Ascending aorta (tissue), 2 donors: ENCODE results near the gene SH3BP2. TPM values are rescaled to one million over a fixed set of nuclear protein-coding genes. Genes with fewer than 3 reads are reported as not detected.

Experiments used
- DNase-seq, 2 donors: peaks; one replicate each; pipeline ENCODE4 v3.0.0-alpha.2; 2019; ENCODE audit warnings: low spot score in 2 of 2
- H3K27ac ChIP-seq, 2 donors: fragments of 200-600 bp; sonication (generic); one replicate each; pipeline ENCODE4 v1.5.1; 2016 to 2017; ENCODE audit warnings: mild to moderate bottlenecking in 1 of 2
- H3K27me3 ChIP-seq: fragments of 200-600 bp; sonication (generic); one replicate; pipeline ENCODE4 v1.5.1; 2017
- H3K36me3 ChIP-seq, 2 donors: fragments of 200-600 bp; sonication (generic); one replicate each; pipeline ENCODE4 v1.5.1; 2016
- H3K4me1 ChIP-seq, 2 donors: fragments of 200-600 bp; sonication (generic); one replicate each; pipeline ENCODE4 v1.5.1; 2016 to 2017; ENCODE audit warnings: mild to moderate bottlenecking in 1 of 2
- H3K4me3 ChIP-seq, 2 donors: fragments of 200-600 bp; sonication (generic); one replicate each; pipeline ENCODE4 v1.5.1; 2016 to 2017; ENCODE audit warnings: mild to moderate bottlenecking in 1 of 2
- H3K9me3 ChIP-seq, 2 donors: fragments of 200-600 bp; sonication (generic); one replicate each; pipeline ENCODE4 v1.5.1; 2016
- CTCF ChIP-seq, 3 experiments: fragments of 200-600 bp in 2 of 3; fragments of 450-650 bp in 1 of 3; sonication (generic) in 2 of 3; IDR thresholded peaks; one replicate each; pipeline ENCODE4 v1.5.1; 2016 to 2019; ENCODE audit warnings: antibody characterized with exemption in 3 of 3, mild to moderate bottlenecking in 1 of 3, moderate library complexity in 1 of 3
- intact Hi-C: fragments of 100-400 bp; cut with DNase I; formaldehyde crosslinking; loops from one replicate; pipeline ENCODE4 v1.15.1; 2023
- total RNA-seq: library from RNA; depleted of rRNA; stranded (reverse); fragments of >200 nt; gene quantifications from one replicate; pipeline ENCODE4 v1.1.0, GENCODE V29; 2016

SH3BP2 gene
- total RNA-seq, 1 donor from 2014 or later, result 70.6 TPM

GRCh38 chr4:2871911-2872310, 79.0 kb downstream of the SH3BP2 start:
- peaks cover 17 to 32% of the 10 kb centered on the region in 2 donors for H3K4me1 ChIP-seq
- no peak for DNase-seq
- intact Hi-C loops, result no loop called here
- H3K9me3 ChIP-seq, result no peaks in the 10 kb centered on the region
- peaks cover 12% of the 10 kb centered on the region in 2 donors for H3K36me3 ChIP-seq
- no peak overlapping the region for H3K27ac ChIP-seq
- no peak for TF ChIP-seq CTCF (IDR thresholded peaks at IDR 0.05)
- no peak overlapping the region for H3K4me3 ChIP-seq
- no peaks in the 10 kb centered on the region for H3K27me3 ChIP-seq

GRCh38 chr4:2873329-2873728, 80.4 kb downstream of the SH3BP2 start:
- H3K27ac ChIP-seq, result no peak overlapping the region
- H3K4me1 ChIP-seq, result peaks cover 6 to 19% of the 10 kb centered on the region in 2 donors
- TF ChIP-seq CTCF (IDR thresholded peaks at IDR 0.05), result no peak

GRCh38 chr4:2874861-2875260, 82.0 kb downstream of the SH3BP2 start:
- Histone ChIP-seq H3K27me3 (no peaks in the 10 kb centered on the region), H3K4me1 (peaks cover 0 to 5% of the 10 kb centered on the region in 2 donors), H3K4me3 (no peak overlapping the region), H3K9me3 (no peaks in the 10 kb centered on the region), H3K36me3 (peaks cover 18 to 36% of the 10 kb centered on the region in 2 donors), H3K27ac (no peak overlapping the region)
- no peak for DNase-seq
- intact Hi-C loops, result no loop called here
- TF ChIP-seq CTCF (IDR thresholded peaks at IDR 0.05), result no peak

More at GRCh38 chr4:2873329-2873728, 80.4 kb downstream of the SH3BP2 start:
- no peaks in the 10 kb centered on the region for H3K9me3 ChIP-seq
- intact Hi-C loops, result no loop called here
- H3K27me3 ChIP-seq, result no peaks in the 10 kb centered on the region
- peaks cover 13 to 26% of the 10 kb centered on the region in 2 donors for H3K36me3 ChIP-seq
- no peak for DNase-seq
- no peak overlapping the region for H3K4me3 ChIP-seq

- intact Hi-C loops, result no loop called here
- no peak overlapping the region for H3K4me3 ChIP-seq
- DNase-seq, result no peak
- no peak for TF ChIP-seq CTCF (IDR thresholded peaks at IDR 0.05)
- H3K27ac ChIP-seq, result no peak overlapping the region
- H3K9me3 ChIP-seq, result no peaks in the 10 kb centered on the region
- H3K36me3 ChIP-seq, result peaks cover 22 to 40% of the 10 kb centered on the region in 2 donors
- H3K4me1 ChIP-seq, result peaks cover 0 to 4% of the 10 kb centered on the region in 2 donors
- no peaks in the 10 kb centered on the region for H3K27me3 ChIP-seq
Observed at GRCh38 chr4:2875556-2875955, 82.7 kb downstream of the SH3BP2 start.

GRCh38 chr4:2878346-2878745, 85.5 kb downstream of the SH3BP2 start:
- Histone ChIP-seq H3K27me3 (no peaks in the 10 kb centered on the region), H3K9me3 (no peaks in the 10 kb centered on the region), H3K4me3 (no peak overlapping the region), H3K36me3 (peaks cover 34 to 51% of the 10 kb centered on the region in 2 donors), H3K4me1 (peaks cover 0 to 6% of the 10 kb centered on the region in 2 donors), H3K27ac (peak overlapping the region in 1 of 2 donors; percentile 6)
- intact Hi-C loops, result no loop called here
- TF ChIP-seq CTCF (IDR thresholded peaks at IDR 0.05), result no peak
- DNase-seq, result no peak

GRCh38 chr4:2879026-2879425, 86.1 kb downstream of the SH3BP2 start:
- no peak for DNase-seq
- H3K36me3 ChIP-seq, result peaks cover 40 to 51% of the 10 kb centered on the region in 2 donors
- H3K4me3 ChIP-seq, result no peak overlapping the region
- no peaks in the 10 kb centered on the region for H3K27me3 ChIP-seq
- H3K9me3 ChIP-seq, result no peaks in the 10 kb centered on the region
- intact Hi-C loops, result no loop called here
- peaks cover 0 to 6% of the 10 kb centered on the region in 2 donors for H3K4me1 ChIP-seq
- no peak overlapping the region for H3K27ac ChIP-seq
- no peak for TF ChIP-seq CTCF (IDR thresholded peaks at IDR 0.05)
